Left cardiac atrium (tissue), 4 donors: ENCODE data around the gene CCDC198. TPM values are rescaled to one million over a fixed set of nuclear protein-coding genes. Genes with fewer than 3 reads are reported as not detected.

Experiments
- ATAC-seq, 2 donors: fragments of 200-7000 bp; cut with Tn5 transposase; one replicate each; pipeline ENCODE4 v1.9.1; 2020; ENCODE audit warnings: mild to moderate bottlenecking in 2 of 2, moderate library complexity in 2 of 2
- DNase-seq: peaks from one replicate; pipeline ENCODE4 v3.0.0-alpha.2; 2020
- intact Hi-C, 2 donors: fragments of 100-400 bp; cut with DNase I; formaldehyde crosslinking; loops; one replicate each; pipeline versions ENCODE4 v1.14.1 to v1.15.1; 2022 to 2023
- total RNA-seq, 2 donors: library from RNA; stranded (reverse); fragmentation: NEBNext Ultra II Directional; extraction: Animal tissue kit (Norgen Biotek cat#: 25700); gene quantifications; one replicate each; pipeline ENCODE4 v1.2.1, GENCODE V29; 2021
- donor health status: DM: no; HTN: yes; CAD: no.
- donor health status: DM: no; HTN: yes; CAD: no; lungs with severe emphysema.
- donor health status: DM: yes; HTN: yes; CAD: no.
- donor health status: Dilated cardiomyopathy.

CCDC198 gene
- total RNA-seq, 2 donors from 2014 or later, result not detected

DNA sequence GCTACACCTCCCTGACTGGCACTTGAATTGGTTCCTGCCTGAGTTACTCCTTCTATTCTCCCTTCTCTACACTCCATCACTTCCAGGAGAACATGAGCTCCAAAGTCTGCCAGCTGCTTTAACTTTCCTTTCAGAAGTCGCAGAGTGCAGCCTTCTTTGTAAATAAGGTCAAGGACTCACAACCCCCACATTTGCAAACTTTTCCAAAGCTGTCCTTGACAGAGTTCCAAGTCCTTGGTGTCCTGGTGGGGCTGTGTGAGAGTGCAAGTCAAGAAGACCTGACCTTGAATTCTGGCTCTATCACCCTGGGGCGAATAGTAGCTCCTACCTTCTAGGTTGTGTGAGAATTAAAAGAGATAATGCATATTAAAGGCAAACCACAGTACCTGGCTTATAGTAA, 15.6 kb downstream of the CCDC198 start:
- intact Hi-C loops, result no loop called here
- ATAC-seq (no peak), DNase-seq (no peak)

DNA sequence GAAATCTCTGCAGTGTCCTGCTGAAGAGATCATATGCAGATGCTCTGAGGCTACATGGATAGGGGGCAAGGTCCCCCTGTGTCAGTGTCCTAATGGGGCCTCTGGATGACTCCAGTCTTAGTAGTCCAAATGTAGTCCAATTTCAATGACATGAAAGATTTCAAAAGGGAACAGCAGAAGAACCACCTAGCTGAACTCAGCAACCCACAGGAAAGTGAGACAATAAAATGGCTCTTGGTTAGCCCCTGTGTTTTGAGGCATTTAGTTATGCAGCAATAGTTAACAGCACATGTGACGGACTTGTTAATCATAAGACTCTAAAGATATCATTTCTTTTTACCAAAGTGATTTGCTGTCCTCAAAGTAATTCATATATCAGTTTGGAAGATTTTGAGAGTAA, 22.7 kb downstream of the CCDC198 start:
- intact Hi-C loops, result no loop called here
- no peak for ATAC-seq
- no peak for DNase-seq

DNA sequence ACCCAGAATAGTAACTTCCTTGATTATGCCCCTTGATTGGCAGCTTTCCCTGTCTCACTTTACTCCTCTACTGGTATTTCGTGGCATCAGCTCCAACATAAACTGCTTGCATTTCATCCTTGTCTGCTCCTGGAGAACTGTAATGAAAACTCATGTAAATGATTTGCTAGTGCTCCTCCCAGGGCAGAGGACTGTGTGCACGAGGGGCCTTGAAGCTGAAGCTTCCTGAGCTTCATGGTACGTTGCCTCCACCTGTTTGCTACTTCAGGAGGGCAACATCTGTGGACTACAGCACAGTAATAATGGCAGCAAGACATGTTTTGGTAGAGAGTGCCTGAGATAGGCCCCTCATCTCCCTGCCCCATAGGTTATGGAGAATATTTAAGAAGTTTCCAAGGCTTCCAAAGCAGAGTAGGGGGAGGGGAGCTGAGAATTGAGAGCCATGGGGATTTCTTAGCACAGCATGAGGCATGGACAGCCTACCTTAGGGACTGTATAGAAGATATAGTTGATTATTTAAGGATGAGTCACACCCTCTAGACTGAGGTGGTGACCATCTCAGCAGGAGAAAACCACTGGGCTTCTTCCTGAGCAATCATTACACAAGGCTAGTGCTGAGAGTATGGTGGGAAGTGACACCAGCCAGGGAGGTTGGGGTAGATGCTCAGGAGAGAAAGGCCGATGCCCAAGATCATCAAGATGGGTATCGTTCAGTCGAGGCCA, 29.5 kb downstream of the CCDC198 start:
- intact Hi-C loops, result no loop called here
- DNase-seq (no peak), ATAC-seq (no peak)

DNA sequence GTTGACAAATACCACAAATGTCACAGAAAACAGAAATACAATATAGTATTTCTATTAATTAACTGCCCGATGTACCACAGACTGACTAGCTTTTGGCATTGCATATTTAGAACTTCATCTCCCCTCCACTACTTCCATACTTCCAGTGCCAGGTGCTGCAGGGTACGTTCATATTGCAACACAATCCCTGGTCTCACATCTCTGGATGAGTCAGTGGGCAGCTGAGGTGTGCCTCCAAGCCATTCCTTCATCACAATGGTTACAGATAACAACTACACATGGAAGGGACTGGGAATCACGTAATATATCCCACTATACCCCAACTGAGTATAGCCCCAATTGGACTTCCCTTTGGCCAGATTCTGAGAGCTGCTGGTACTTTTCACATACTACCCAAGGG, 31.1 kb downstream of the CCDC198 start:
- no peak for ATAC-seq
- no peak for DNase-seq
- intact Hi-C loops, result no loop called here

DNA sequence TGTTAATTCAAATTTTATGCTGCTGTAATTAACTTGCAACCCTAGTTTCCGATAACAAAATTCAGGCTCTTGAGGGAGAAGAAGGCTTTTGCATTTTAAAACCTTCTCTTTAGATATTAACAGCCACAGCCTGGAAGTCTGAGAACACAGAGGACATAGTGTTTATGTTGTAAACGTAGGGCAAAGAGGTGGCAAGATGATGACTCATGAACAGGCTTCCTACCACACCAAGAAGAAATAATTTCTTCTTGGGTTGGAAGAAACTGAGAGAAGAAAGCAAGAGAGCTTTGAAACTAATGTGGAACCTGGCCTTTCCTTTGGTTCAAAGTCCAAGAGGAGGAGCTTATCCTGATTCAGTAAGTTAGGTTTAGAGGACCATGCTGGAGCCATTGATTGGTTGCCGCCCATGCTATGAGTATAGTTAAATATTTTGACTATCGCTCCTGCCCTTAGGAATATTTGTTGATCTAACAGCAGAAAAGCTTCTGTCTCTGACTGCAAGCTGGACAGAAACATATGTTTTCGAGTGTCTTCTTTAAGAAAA, 31.8 kb downstream of the CCDC198 start:
- intact Hi-C loops, result no loop called here
- DNase-seq (no peak), ATAC-seq (no peak)

DNA sequence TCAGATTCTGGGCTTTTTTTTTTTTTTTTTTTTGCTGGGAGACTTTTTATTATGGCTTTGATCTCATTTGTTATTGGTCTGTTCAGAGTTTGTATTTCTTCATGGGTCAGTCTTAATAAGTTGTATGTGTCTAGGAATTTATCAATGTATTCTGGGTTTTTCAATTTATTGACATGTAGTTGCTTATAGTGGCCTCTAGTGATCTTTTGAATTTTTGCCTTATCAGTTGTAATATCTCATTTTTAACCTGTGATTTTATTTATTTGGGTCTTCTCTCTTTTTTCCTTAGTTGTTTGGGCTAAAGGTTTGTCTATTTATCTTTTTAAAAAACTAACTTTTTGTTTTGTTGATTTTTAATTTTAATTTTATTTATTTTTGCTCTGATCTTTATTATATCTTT, 57.7 kb downstream of the CCDC198 start:
- DNase-seq, result no peak

DNA sequence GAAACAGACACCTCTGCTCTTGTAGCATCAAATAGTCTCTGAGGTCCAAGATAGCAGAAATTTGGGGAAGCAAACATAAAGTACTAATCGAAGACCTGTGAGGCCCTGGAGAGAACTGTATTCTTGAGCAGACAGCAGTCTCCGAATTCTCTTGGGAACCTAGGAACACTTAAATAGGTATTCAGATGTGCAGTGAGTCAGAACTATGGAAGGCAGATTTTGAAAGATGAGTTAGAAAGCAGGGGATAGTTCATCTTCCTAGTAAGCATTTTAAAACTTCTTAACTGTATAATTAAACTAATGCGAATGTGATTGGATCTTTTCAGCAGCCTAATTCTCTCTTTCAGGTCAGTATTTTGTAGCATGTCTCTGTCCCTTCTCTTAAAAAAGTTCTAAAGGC, 72.7 kb downstream of the CCDC198 start:
- DNase-seq (no peak), ATAC-seq (no peak)
- intact Hi-C loops, result no loop called here

More for the DNA sequence above, 57.7 kb downstream of the CCDC198 start:
- intact Hi-C loops, result no loop called here
- no peak for ATAC-seq

DNA sequence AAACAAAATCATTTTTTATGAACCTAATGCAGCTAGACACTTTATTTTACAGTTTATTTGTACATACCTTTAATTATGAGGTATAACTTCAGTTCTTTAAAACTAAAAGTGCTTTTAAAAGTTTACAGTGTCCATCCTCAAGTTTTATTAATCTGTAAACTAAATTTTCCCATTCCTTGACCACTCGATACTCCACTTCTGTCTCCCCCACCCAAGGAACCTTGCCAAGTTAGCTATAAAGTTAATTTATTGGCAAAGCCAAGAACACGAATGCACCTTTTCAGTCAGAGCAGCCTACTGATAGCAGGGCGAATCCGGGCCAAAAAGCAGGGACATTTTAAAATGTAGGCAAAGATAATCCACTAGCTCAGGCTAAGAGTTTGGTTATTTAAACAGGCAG, 73.6 kb downstream of the CCDC198 start:
- DNase-seq (no peak), ATAC-seq (no peak)
- intact Hi-C loops, result no loop called here

Other genes with a start within 250 kb of the CCDC198 start
- 10 to 100 TPM; 56.0 to 56.5 TPM for gene EXOC5, start 225.0 kb downstream of the CCDC198 start, total RNA-seq
- 10 to 100 TPM; 38.3 to 51.2 TPM for gene AP5M1, start 224.9 kb downstream of the CCDC198 start, total RNA-seq
- 10 to 100 TPM; 17.1 to 22.6 TPM for gene NAA30, start 103.3 kb downstream of the CCDC198 start, total RNA-seq